ENCODE data around the gene NMT2. TPM values are rescaled to one million over a fixed set of nuclear protein-coding genes. Genes with fewer than 3 reads are reported as not detected.

The NMT2 gene
- total and polyA plus RNA-seq, 10 of the 15 experiments (the other 5 are each of a cell fraction or from before 2014, with no cell fraction given) = 4.9 to 12.0 (median 9.2) TPM

DNA sequence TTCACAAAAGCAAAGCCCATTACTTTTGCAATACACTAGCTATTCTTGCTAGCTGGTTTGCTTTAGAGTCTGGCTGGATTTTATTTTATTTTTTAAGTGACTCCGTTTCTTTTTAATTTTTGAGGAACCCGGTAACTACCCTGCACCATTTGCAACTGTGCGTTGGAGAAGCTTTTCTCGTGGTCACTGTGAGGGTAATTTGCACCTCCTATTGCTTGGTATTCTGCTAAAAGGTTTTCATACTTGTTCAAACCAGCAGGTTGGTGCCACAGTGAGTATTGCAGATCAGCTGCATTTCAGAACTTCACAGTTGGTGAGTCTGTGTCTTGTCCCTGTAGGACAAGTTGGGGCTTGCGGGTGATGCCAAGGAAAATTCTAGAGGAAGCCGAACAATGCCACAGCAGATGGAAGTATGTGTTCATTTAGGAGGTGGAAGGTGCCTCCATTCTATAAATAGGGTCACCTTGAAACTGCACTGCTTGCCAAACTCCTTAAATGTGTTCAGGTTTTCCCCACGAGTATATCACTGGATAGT, 3.9 kb upstream of the NMT2 start (continued):
- TF ChIP-seq, protein P1, sequence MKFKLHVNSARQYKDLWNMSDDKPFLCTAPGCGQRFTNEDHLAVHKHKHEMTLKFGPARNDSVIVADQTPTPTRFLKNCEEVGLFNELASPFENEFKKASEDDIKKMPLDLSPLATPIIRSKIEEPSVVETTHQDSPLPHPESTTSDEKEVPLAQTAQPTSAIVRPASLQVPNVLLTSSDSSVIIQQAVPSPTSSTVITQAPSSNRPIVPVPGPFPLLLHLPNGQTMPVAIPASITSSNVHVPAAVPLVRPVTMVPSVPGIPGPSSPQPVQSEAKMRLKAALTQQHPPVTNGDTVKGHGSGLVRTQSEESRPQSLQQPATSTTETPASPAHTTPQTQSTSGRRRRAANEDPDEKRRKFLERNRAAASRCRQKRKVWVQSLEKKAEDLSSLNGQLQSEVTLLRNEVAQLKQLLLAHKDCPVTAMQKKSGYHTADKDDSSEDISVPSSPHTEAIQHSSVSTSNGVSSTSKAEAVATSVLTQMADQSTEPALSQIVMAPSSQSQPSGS (IDR thresholded peaks at IDR 0.05; ENCODE audit: low read length) = no peak
- no peak for TF ChIP-seq YY1 (IDR thresholded peaks at IDR 0.05; ENCODE audit: low read depth, low read length)
- TF ChIP-seq SIN3A (IDR thresholded peaks at IDR 0.05; ENCODE audit: low read depth, low read length) = no peak
- no peak for TF ChIP-seq TAF1 (IDR thresholded peaks at IDR 0.05; ENCODE audit: borderline replicate concordance, low read depth, low read length)

GRCh38 chr10:15169555-15170401, 1.3 kb upstream of the NMT2 start:
- Histone ChIP-seq H3K4me1 (ENCODE audit: control insufficient read depth, insufficient read depth, low read length) (peaks cover 8% of the 10 kb centered on the region; the same call in 1 of the 2 replicates), H3K27me3 (replicated peaks in 1 of 2; ENCODE audit: control insufficient read depth in 2 of 2, insufficient read depth in 2 of 2, low read length in 1 of 2) (no peaks in the 10 kb centered on the region; a peak in 1 of 4 replicates), H3K4me2 (ENCODE audit: control insufficient read depth, insufficient read depth) (no peak overlapping the region), H2AFZ (ENCODE audit: control insufficient read depth, low read depth, low read length) (peak overlapping the region; percentile 45), H4K20me1 (ENCODE audit: control insufficient read depth, insufficient read depth) (no peaks in the 10 kb centered on the region), H3K9me3 (replicated peaks; ENCODE audit: control insufficient read depth, insufficient read depth, low read length) (no peaks in the 10 kb centered on the region), H3K27ac (ENCODE audit: control insufficient read depth, insufficient read depth) (no peak overlapping the region), H3K9ac (ENCODE audit: control insufficient read depth, insufficient read depth, low read length) (no peak overlapping the region), H3K79me2 (ENCODE audit: control insufficient read depth, insufficient read depth, low read length) (peaks cover 3% of the 10 kb centered on the region; the same call in 1 of the 2 replicates), H3K4me3 (no peak overlapping the region), H3K36me3 (ENCODE audit: control insufficient read depth in 2 of 2, insufficient read depth in 2 of 2, low read length in 1 of 2) (no peaks in the 10 kb centered on the region)
- ChIA-PET CTCF (interaction anchor here (6.2 kb wide), 1 partner anchor 64 kb away, joined by 38 read pairs; no protein-coding TSS in a partner anchor), POLR2A (interaction anchor here (1.6 kb wide), 1 partner anchor 29 kb away, joined by 4 read pairs; no protein-coding TSS in a partner anchor), SMC1A (ENCODE audit: uncharacterized antibody, unreplicated experiment) (interaction anchor here (1.3 to 4.0 kb wide), 2 partner anchors 42 to 64 kb away, joined by 3 to 19 read pairs; no protein-coding TSS in a partner anchor), RAD21 (ENCODE audit: unreplicated experiment) (interaction anchor here (3.6 kb wide), 1 partner anchor 47 kb away, joined by 39 read pairs; no protein-coding TSS in a partner anchor)
- 59% methylated on average over 16 of the region's 16 CpGs for WGBS (ENCODE audit: insufficient coverage, insufficient replicate concordance, low lambda C conversion rate, missing lambda C conversion rate)
- TF ChIP-seq, protein P2, sequence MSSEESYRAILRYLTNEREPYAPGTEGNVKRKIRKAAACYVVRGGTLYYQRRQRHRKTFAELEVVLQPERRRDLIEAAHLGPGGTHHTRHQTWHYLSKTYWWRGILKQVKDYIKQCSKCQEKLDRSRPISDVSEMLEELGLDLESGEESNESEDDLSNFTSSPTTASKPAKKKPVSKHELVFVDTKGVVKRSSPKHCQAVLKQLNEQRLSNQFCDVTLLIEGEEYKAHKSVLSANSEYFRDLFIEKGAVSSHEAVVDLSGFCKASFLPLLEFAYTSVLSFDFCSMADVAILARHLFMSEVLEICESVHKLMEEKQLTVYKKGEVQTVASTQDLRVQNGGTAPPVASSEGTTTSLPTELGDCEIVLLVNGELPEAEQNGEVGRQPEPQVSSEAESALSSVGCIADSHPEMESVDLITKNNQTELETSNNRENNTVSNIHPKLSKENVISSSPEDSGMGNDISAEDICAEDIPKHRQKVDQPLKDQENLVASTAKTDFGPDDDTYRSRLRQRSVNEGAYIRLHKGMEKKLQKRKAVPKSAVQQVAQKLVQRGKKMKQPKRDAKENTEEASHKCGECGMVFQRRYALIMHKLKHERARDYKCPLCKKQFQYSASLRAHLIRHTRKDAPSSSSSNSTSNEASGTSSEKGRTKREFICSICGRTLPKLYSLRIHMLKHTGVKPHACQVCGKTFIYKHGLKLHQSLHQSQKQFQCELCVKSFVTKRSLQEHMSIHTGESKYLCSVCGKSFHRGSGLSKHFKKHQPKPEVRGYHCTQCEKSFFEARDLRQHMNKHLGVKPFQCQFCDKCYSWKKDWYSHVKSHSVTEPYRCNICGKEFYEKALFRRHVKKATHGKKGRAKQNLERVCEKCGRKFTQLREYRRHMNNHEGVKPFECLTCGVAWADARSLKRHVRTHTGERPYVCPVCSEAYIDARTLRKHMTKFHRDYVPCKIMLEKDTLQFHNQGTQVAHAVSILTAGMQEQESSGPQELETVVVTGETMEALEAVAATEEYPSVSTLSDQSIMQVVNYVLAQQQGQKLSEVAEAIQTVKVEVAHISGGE (CRISPR knock-in tag; IDR thresholded peaks at IDR 0.05) = no peak
- TF ChIP-seq ZNF207 (IDR thresholded peaks at IDR 0.05; ENCODE audit: borderline replicate concordance) = no peak
- TF ChIP-seq POLR2A (IDR thresholded peaks at IDR 0.05; ENCODE audit: low read depth, low read length) = no peak
- TF ChIP-seq POLR2AphosphoS2 (IDR thresholded peaks at IDR 0.05; ENCODE audit: low read depth, low read length) = no peak
- no peak for TF ChIP-seq STAT1 (conservative IDR thresholded peaks at IDR 0.05)
- no peak for TF ChIP-seq CHD1 (IDR thresholded peaks at IDR 0.05; ENCODE audit: low read depth, low read length)
- no peak for TF ChIP-seq DPF2 (IDR thresholded peaks at IDR 0.05)
- TF ChIP-seq SREBF1 (IDR thresholded peaks at IDR 0.05; ENCODE audit: low read length) = no peak
- TF ChIP-seq RB1 (IDR thresholded peaks at IDR 0.05; ENCODE audit: borderline replicate concordance) = no peak
- TF ChIP-seq CBX5 (IDR thresholded peaks at IDR 0.05; ENCODE audit: low read depth) = no peak
- TF ChIP-seq CREM (IDR thresholded peaks at IDR 0.05; ENCODE audit: low read depth) = no peak
- DNase-seq (ENCODE audit: low read depth, low spot score) (no peak), ATAC-seq (no peak), FAIRE-seq (no peak)
- no TSS peak for BruUV-seq (replicated peaks)
- intact Hi-C loops (cut with micrococcal nuclease; ENCODE audit: unreplicated experiment) = no loop called here
- in situ Hi-C loops (cut with MboI) = loop anchor here (25.0 kb wide), 1 partner anchor 1268 kb away; the partner anchor contains the start of gene PTER

All from GM12878 (cell line).